Measurements from ENCODE around the gene SPI1. TPM values are rescaled to one million over a fixed set of nuclear protein-coding genes. Genes with fewer than 3 reads are reported as not detected.

The SPI1 gene
- total and polyA plus RNA-seq, 4 donors: 6.3 to 56.0 (median 39.4) TPM

DNA sequence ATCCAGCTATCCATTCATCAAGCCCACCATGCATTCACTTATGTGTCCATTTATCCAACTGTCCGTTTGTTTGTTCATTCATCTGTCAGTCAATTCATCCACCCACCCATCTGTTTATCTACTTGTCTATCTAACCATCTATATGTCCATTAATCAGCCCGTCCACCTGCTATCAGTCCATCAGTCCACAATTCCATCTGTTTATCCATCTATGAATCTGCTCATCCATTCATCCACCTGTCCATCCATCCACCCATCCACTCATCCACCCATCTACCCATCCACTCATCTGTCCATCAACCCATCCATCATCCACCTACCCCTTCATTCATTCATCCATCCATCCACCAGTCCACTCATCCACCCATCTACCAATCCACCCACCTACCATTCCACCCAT is 970 bp upstream of the SPI1 start:
- H3K9me3 ChIP-seq (ENCODE audit: control insufficient read depth, low read length): no peaks in the 10 kb centered on the region
- H3K27me3 ChIP-seq (ENCODE audit: control insufficient read depth in 1 of 2, insufficient read depth in 2 of 2, low read length in 1 of 2): no peaks in the 10 kb centered on the region
- intact Hi-C loops (cut with DNase I): no loop called here
- 87 to 92% methylated on average over 2 of the region's 2 CpGs for WGBS, 2 donors
- no peaks in the 10 kb centered on the region for H3K36me3 ChIP-seq (ENCODE audit: control insufficient read depth in 1 of 2, insufficient read depth in 2 of 2, low read length in 1 of 2)
- H3K27ac ChIP-seq (ENCODE audit: low read depth in 1 of 2, low read length in 2 of 2): no peak overlapping the region
- ATAC-seq (ENCODE audit: low FRiP score): no peak
- no peak for DNase-seq
- no peaks in the 10 kb centered on the region for H3K4me1 ChIP-seq (ENCODE audit: control insufficient read depth in 1 of 2, insufficient read depth in 2 of 2, low read length in 2 of 2)
- H3K4me3 ChIP-seq (ENCODE audit: low read length in 2 of 2): no peak overlapping the region

- ATAC-seq (ENCODE audit: low FRiP score) (no peak), DNase-seq (no peak)
- no peak overlapping the region for H3K27ac ChIP-seq (ENCODE audit: low read depth in 1 of 2, low read length in 2 of 2)
- intact Hi-C loops (cut with DNase I): no loop called here
- no peak overlapping the region for H3K4me3 ChIP-seq (ENCODE audit: low read length in 2 of 2)
- no peaks in the 10 kb centered on the region for H3K36me3 ChIP-seq (ENCODE audit: control insufficient read depth in 1 of 2, insufficient read depth in 2 of 2, low read length in 1 of 2)
- H3K4me1 ChIP-seq (ENCODE audit: control insufficient read depth in 1 of 2, insufficient read depth in 2 of 2, low read length in 2 of 2): no peaks in the 10 kb centered on the region
- no peaks in the 10 kb centered on the region for H3K27me3 ChIP-seq (ENCODE audit: control insufficient read depth in 1 of 2, insufficient read depth in 2 of 2, low read length in 1 of 2)
- no peaks in the 10 kb centered on the region for H3K9me3 ChIP-seq (ENCODE audit: control insufficient read depth, low read length)
Observed at GRCh38 chr11:47378836-47379170, 456 bp upstream of the SPI1 start.

- H3K4me3 ChIP-seq (ENCODE audit: low read length in 2 of 2): no peak overlapping the region
Observed at GRCh38 chr11:47377571-47378009, 757 bp downstream of the SPI1 start.

GRCh38 chr11:47376525-47377371 is 1.6 kb downstream of the SPI1 start:
- H3K4me3 ChIP-seq (ENCODE audit: low read length in 2 of 2): no peak overlapping the region
- 77 to 85% methylated on average over 14 of the region's 14 CpGs for WGBS, 2 donors
- no peaks in the 10 kb centered on the region for H3K4me1 ChIP-seq (ENCODE audit: control insufficient read depth in 1 of 2, insufficient read depth in 2 of 2, low read length in 2 of 2)
- H3K27ac ChIP-seq (ENCODE audit: low read depth in 1 of 2, low read length in 2 of 2): no peak overlapping the region
- peak; percentile 83 for DNase-seq
- peak; percentile 38 for ATAC-seq (ENCODE audit: low FRiP score)
- H3K27me3 ChIP-seq (ENCODE audit: control insufficient read depth in 1 of 2, insufficient read depth in 2 of 2, low read length in 1 of 2): no peaks in the 10 kb centered on the region
- intact Hi-C loops (cut with DNase I): no loop called here
- H3K36me3 ChIP-seq (ENCODE audit: control insufficient read depth in 1 of 2, insufficient read depth in 2 of 2, low read length in 1 of 2): no peaks in the 10 kb centered on the region
- no peaks in the 10 kb centered on the region for H3K9me3 ChIP-seq (ENCODE audit: control insufficient read depth, low read length)

More at GRCh38 chr11:47377571-47378009, 757 bp downstream of the SPI1 start:
- DNase-seq (peak in 1 of 2 donors; percentile 55), ATAC-seq (ENCODE audit: low FRiP score) (peak; percentile 24)
- 86 to 91% methylated on average over 5 of the region's 5 CpGs for WGBS, 2 donors
- Histone ChIP-seq H3K27me3 (ENCODE audit: control insufficient read depth in 1 of 2, insufficient read depth in 2 of 2, low read length in 1 of 2) (no peaks in the 10 kb centered on the region), H3K27ac (ENCODE audit: low read depth in 1 of 2, low read length in 2 of 2) (no peak overlapping the region), H3K4me1 (ENCODE audit: control insufficient read depth in 1 of 2, insufficient read depth in 2 of 2, low read length in 2 of 2) (no peaks in the 10 kb centered on the region), H3K36me3 (ENCODE audit: control insufficient read depth in 1 of 2, insufficient read depth in 2 of 2, low read length in 1 of 2) (no peaks in the 10 kb centered on the region), H3K9me3 (ENCODE audit: control insufficient read depth, low read length) (no peaks in the 10 kb centered on the region)
- intact Hi-C loops (cut with DNase I): no loop called here

GRCh38 chr11:47376107-47376524 is 2.2 kb downstream of the SPI1 start:
- no peaks in the 10 kb centered on the region for H3K36me3 ChIP-seq (ENCODE audit: control insufficient read depth in 1 of 2, insufficient read depth in 2 of 2, low read length in 1 of 2)
- intact Hi-C loops (cut with DNase I): no loop called here
- H3K4me3 ChIP-seq (ENCODE audit: low read length in 2 of 2): no peak overlapping the region
- ATAC-seq (ENCODE audit: low FRiP score) (no peak), DNase-seq (peak in 1 of 2 donors; percentile 19)
- no peaks in the 10 kb centered on the region for H3K27me3 ChIP-seq (ENCODE audit: control insufficient read depth in 1 of 2, insufficient read depth in 2 of 2, low read length in 1 of 2)
- 85 to 88% methylated on average over 8 of the region's 8 CpGs for WGBS, 2 donors
- no peak overlapping the region for H3K27ac ChIP-seq (ENCODE audit: low read depth in 1 of 2, low read length in 2 of 2)
- no peaks in the 10 kb centered on the region for H3K4me1 ChIP-seq (ENCODE audit: control insufficient read depth in 1 of 2, insufficient read depth in 2 of 2, low read length in 2 of 2)
- H3K9me3 ChIP-seq (ENCODE audit: control insufficient read depth, low read length): no peaks in the 10 kb centered on the region

DNA sequence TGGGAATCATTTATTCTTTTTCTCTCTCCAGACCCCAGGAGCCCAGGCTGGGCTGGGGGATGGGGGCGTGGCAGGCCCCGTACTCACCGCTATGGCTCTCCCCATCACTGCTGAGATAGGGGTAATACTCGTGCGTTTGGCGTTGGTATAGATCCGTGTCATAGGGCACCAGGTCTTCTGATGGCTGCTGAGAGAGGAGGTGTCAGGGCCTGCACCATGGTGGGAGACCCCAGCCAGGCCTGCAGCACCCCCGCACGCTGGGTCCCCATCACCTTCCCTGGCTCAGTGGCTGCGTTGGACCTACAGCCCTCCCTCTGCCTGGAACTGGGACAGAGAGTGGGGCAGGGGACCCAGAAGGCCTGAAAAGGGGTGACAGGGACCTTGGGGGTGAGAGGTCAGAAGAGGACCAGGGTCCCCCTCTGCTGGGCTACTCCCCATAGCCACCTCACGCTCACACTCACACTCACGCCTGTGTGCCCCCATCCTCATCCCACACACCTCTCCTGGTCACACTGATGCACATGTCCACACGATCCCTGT is 2.7 kb downstream of the SPI1 start:
- H3K27me3 ChIP-seq (ENCODE audit: control insufficient read depth in 1 of 2, insufficient read depth in 2 of 2, low read length in 1 of 2): no peaks in the 10 kb centered on the region
- DNase-seq (peak in 1 of 2 donors; percentile 37), ATAC-seq (ENCODE audit: low FRiP score) (no peak)
- H3K4me1 ChIP-seq (ENCODE audit: control insufficient read depth in 1 of 2, insufficient read depth in 2 of 2, low read length in 2 of 2): no peaks in the 10 kb centered on the region
- no peaks in the 10 kb centered on the region for H3K9me3 ChIP-seq (ENCODE audit: control insufficient read depth, low read length)
- H3K27ac ChIP-seq (ENCODE audit: low read depth in 1 of 2, low read length in 2 of 2): no peak overlapping the region
- H3K36me3 ChIP-seq (ENCODE audit: control insufficient read depth in 1 of 2, insufficient read depth in 2 of 2, low read length in 1 of 2): no peaks in the 10 kb centered on the region
- whole genome bisulfite sequencing, 2 donors: 95% methylated on average over 13 of the region's 13 CpGs
- intact Hi-C loops (cut with DNase I): no loop called here
- no peak overlapping the region for H3K4me3 ChIP-seq (ENCODE audit: low read length in 2 of 2)

GRCh38 chr11:47375020-47375419 is 3.3 kb downstream of the SPI1 start:
- DNase-seq: peak in 1 of 2 donors; percentile 45

DNA sequence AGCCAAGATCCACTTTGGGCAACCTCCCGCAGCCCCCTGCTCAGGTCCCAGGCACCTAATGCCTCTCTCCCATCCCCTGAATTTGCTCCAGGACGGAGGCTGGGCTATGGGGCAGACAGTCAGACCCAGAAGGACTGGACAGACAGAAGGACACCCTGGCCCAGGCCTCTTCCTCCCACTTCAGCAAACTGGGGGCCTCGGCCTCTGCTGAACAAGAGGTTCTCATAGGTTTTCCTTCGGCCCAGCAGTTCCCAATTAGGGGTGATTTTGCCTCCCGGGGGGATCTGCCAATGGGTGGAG is 3.7 kb downstream of the SPI1 start:
- intact Hi-C loops (cut with DNase I): loop anchor here (1.0 to 5.0 kb wide), 3 partner anchors 33 to 80 kb away; partner anchors contain the start of gene SLC39A13 (in 1 of the 2)
- H3K9me3 ChIP-seq (ENCODE audit: control insufficient read depth, low read length): no peaks in the 10 kb centered on the region

More at GRCh38 chr11:47375020-47375419, 3.3 kb downstream of the SPI1 start:
- Histone ChIP-seq H3K27me3 (ENCODE audit: control insufficient read depth in 1 of 2, insufficient read depth in 2 of 2, low read length in 1 of 2) (no peaks in the 10 kb centered on the region), H3K4me1 (ENCODE audit: control insufficient read depth in 1 of 2, insufficient read depth in 2 of 2, low read length in 2 of 2) (no peaks in the 10 kb centered on the region), H3K4me3 (ENCODE audit: low read length in 2 of 2) (no peak overlapping the region), H3K36me3 (ENCODE audit: control insufficient read depth in 1 of 2, insufficient read depth in 2 of 2, low read length in 1 of 2) (no peaks in the 10 kb centered on the region), H3K9me3 (ENCODE audit: control insufficient read depth, low read length) (no peaks in the 10 kb centered on the region), H3K27ac (ENCODE audit: low read depth in 1 of 2, low read length in 2 of 2) (no peak overlapping the region)
- WGBS, 2 donors: 78 to 82% methylated on average over 8 of the region's 8 CpGs
- ATAC-seq (ENCODE audit: low FRiP score): no peak
- intact Hi-C loops (cut with DNase I): no loop called here

More for the DNA sequence above, 3.7 kb downstream of the SPI1 start:
- H3K4me1 ChIP-seq (ENCODE audit: control insufficient read depth in 1 of 2, insufficient read depth in 2 of 2, low read length in 2 of 2): no peaks in the 10 kb centered on the region
- H3K36me3 ChIP-seq (ENCODE audit: control insufficient read depth in 1 of 2, insufficient read depth in 2 of 2, low read length in 1 of 2): no peaks in the 10 kb centered on the region
- no peak overlapping the region for H3K4me3 ChIP-seq (ENCODE audit: low read length in 2 of 2)
- ATAC-seq (ENCODE audit: low FRiP score): no peak
- 82 to 86% methylated on average over 5 of the region's 5 CpGs for WGBS, 2 donors
- H3K27ac ChIP-seq (ENCODE audit: low read depth in 1 of 2, low read length in 2 of 2): no peak overlapping the region
- DNase-seq: peak in 1 of 2 donors; percentile 50
- H3K27me3 ChIP-seq (ENCODE audit: control insufficient read depth in 1 of 2, insufficient read depth in 2 of 2, low read length in 1 of 2): no peaks in the 10 kb centered on the region
